ENCODE results near the gene CNOT4.

CNOT4 gene

DNA sequence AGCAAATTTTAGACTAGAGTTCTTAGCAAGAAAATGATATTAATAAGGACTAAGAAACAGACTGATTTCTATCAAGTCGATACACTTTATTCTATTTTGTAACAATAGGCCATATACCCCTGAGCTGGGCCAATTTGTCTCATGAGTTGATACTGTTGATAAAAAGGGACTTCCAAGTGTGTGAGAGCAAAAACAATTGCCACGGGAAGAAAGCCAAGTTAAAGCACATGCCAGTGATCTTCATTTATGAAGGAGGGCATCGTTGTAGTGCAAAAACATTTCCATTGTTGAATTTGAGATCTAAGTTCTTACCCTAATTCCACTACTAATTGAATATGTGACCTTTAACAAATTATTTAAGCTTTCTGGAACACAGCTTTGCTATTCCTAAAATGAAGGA is 119.9 kb downstream of the CNOT4 start:
- no peak for DNase-seq

GRCh38 chr7:135388616-135389015 is 121.3 kb downstream of the CNOT4 start:
- DNase-seq = no peak

- no peak for DNase-seq
These were observed 123.1 kb downstream of the CNOT4 start for GRCh38 chr7:135386776-135387175.

GRCh38 chr7:135386181-135386580 is 123.7 kb downstream of the CNOT4 start:
- DNase-seq = no peak

- no peak for DNase-seq
These were observed 124.7 kb downstream of the CNOT4 start for GRCh38 chr7:135385209-135385608.

GRCh38 chr7:135383525-135384175 is 126.3 kb downstream of the CNOT4 start:
- DNase-seq = peak; percentile 5

GRCh38 chr7:135382173-135382572 is 127.7 kb downstream of the CNOT4 start:
- DNase-seq = no peak

- no peak for DNase-seq
These were observed 128.5 kb downstream of the CNOT4 start for GRCh38 chr7:135381369-135381768.

DNA sequence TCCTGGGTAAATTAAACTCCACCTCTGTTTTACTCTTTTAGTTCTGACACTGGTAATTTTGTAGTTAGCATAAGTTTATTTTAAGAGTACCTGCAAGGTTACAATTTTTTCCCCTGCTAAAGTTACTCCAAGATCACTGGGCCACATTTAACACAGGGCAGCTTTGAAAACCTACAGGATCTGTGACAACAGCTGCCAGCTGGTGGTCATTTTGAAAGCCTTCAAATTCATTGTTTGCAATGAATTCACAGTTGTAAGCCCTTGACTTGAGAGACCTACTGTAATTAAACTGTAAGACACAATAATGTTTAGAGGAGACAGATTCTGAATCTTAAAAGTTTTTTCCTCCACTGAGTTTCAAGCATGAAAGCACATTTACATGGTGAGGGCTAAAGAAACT is 129.6 kb downstream of the CNOT4 start:
- DNase-seq = no peak

GRCh38 chr7:135377171-135377570 is 132.7 kb downstream of the CNOT4 start:
- DNase-seq = no peak

DNA sequence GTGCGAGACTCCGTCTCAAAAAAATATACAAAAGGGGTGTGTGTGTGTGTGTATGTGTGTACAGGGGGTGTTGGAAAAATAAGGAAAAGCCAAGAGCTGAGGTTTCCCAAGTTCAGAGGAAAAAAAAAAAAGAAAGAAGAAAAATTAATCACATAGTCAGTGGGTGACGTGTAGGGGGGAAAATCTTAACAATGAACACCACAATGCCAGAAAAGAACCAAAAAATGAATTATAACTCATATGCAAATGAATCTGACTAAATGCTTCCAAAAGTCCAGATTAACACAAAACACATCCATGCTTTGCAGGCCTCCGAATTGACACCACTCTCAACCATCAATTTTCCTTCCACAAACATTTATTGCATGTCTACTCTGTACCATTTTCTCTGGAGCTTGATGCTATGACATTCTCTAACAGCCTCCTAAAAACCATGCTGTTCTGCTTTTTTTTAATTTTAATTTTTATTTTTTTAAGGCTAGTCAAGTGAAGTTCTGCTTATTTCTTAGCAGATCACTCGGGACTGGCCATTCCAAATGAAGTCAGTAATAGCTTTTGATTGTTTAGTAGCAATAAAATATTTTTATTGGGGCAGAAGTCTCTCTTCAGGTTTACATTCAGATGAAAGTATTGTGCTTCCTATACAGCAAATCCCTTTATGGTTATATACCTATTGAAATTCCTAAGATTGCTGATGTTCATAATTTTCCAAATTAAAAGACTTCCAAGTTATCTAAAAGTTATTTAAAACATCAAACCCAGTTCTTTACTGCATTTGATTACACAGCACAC is 133.8 kb downstream of the CNOT4 start:
- DNase-seq = no peak

DNA sequence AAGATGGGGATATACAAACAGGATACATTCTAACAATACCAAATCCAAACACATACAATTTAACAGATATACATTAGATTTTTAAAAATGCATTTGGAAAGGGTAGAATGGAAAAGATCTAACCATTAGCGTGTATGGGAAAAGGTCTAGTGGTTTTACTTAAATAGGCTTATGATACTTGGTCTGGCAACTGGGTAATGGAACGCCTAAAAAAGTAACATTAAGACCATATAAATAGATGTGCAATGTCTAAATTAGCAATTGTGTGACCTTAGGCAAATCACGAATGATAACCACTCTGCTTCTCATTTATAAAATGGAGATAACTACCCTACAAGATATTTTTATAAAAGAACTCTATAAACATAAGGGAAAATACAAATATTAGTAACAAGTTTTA is 135.2 kb downstream of the CNOT4 start:
- no peak for DNase-seq

- DNase-seq = no peak
These were observed 137.7 kb downstream of the CNOT4 start for GRCh38 chr7:135372222-135372621.

GRCh38 chr7:135370656-135371055 is 139.2 kb downstream of the CNOT4 start:
- no peak for DNase-seq

- no peak for DNase-seq
These were observed 140.5 kb downstream of the CNOT4 start for GRCh38 chr7:135369405-135369804.

GRCh38 chr7:135368416-135369186 is 141.3 kb downstream of the CNOT4 start:
- DNase-seq = no peak

- no peak for DNase-seq
These were observed 142.9 kb downstream of the CNOT4 start for GRCh38 chr7:135366843-135367508.

- no peak for DNase-seq
These were observed 144.2 kb downstream of the CNOT4 start for GRCh38 chr7:135365721-135366120.

DNA sequence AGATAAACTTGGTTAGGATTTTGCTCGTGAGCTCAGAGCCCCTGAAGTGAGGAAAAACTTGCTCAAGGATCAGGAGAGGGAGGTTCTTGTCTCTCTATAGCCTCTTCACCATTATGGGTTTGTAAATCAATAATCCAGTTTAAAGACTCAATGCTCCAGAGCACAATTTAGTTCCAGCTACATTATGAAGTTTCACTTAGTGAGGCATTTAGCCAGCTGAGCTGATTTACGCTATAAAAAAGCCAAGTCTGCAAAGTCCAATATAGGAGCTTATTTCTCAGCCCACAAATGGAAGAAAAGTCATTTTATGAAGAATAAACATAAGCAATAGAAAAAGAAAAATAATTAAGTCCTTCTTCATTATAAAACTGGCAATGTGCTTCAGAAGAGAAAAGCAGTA is 145.7 kb downstream of the CNOT4 start:
- no peak for DNase-seq

DNA sequence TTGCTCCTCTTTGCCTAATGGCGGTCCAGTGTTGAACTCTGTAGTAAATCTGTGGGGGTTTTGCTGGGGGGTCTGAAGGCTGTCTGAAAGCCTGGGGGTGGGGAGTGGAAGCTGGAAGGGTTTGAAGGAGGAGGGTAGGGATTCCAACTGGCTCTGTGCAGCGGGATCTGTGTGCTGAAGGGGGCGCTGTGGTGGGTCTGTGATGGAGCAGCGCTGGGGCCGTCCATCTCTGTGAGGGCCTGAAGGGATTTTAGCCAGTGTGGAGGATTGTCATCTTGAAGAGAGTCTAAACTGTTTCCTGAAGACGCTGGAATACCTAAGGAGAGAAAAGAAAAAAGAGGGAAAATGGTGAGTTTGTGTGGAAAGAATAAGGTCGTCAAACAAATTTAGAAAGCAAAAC is 147.0 kb downstream of the CNOT4 start:
- DNase-seq = no peak

DNA sequence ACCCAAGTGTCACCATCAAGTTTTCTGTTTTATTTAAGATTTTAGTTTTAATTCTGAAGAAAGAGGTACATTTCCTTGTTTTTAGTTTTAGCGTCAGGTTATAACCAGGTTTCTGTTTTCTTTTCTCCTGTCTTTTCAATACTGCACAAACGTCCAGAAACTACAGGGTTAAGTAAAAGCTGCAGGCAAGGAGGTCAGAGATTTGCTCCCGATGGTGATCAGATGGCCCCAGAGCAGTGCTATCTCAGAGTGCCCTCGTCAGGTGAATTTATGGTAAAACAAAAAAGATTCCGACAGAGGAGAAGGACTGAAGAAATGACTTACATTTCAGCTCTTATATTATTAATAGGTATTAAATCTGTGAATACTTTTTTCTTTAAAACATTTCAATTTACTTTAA is 148.1 kb downstream of the CNOT4 start:
- DNase-seq = no peak

- DNase-seq = no peak
These were observed 150.3 kb downstream of the CNOT4 start for GRCh38 chr7:135359615-135360014.

GRCh38 chr7:135355377-135356048 is 154.4 kb downstream of the CNOT4 start:
- DNase-seq = no peak

Data from activated CD4-positive, alpha-beta T cell treated with anti-CD3 and anti-CD28 coated beads, Interleukin-2, Interleukin-6, amounts not matched to agents 100 ng/mL and 50 ng/mL, durations not matched to agents 16 hours and 8 hours (primary cell).